GM12801 (cell line): ENCODE results near the gene ACAP3.

Source experiments
- CTCF ChIP-seq: IDR thresholded peaks from one replicate; pipeline ENCODE4 v1.5.1; 2011; ENCODE audit warnings: control low read depth; ENCODE audit not compliant: insufficient read length; ENCODE audit errors: extremely low read depth

The ACAP3 gene

GRCh38 chr1:1245178-1245816 is 62.4 kb downstream of the ACAP3 start:
- no peak for TF ChIP-seq CTCF

GRCh38 chr1:1244192-1244811 is 63.4 kb downstream of the ACAP3 start:
- TF ChIP-seq CTCF: no peak

- no peak for TF ChIP-seq CTCF
Measured at GRCh38 chr1:1243807-1244191, 63.9 kb downstream of the ACAP3 start.

GRCh38 chr1:1243266-1243660 is 64.5 kb downstream of the ACAP3 start:
- TF ChIP-seq CTCF: no peak

GRCh38 chr1:1242461-1243265 is 65.1 kb downstream of the ACAP3 start:
- no peak for TF ChIP-seq CTCF
